HG02885 (cell line): ENCODE measurements around the gene ITPRIP.

Source experiments
- ATAC-seq: cut with Tn5 transposase; IDR thresholded peaks from one replicate; pipeline ENCODE4 v1.9.1; 2021; ENCODE audit warnings: mild to moderate bottlenecking; ENCODE audit not compliant: unreplicated experiment, poor library complexity

ITPRIP gene

GRCh38 chr10:104337985-104338735 lies at the start of gene ITPRIP:
TSS of gene ITPRIP (minus strand) at chr10:104338465. CDS start at chr10:104316051, 22,414 bp downstream.
- peak; percentile 75 for ATAC-seq

GRCh38 chr10:104387130-104387888 lies 49.0 kb upstream of the ITPRIP start:
- ATAC-seq = no peak

GRCh38 chr10:104380336-104380735 lies 42.1 kb upstream of the ITPRIP start:
- no peak for ATAC-seq

- ATAC-seq = no peak
These were observed 38.6 kb upstream of the ITPRIP start for GRCh38 chr10:104376784-104377300.

- no peak for ATAC-seq
These were observed 36.3 kb upstream of the ITPRIP start for GRCh38 chr10:104374591-104374990.

GRCh38 chr10:104371753-104372152 lies 33.5 kb upstream of the ITPRIP start:
- no peak for ATAC-seq

- ATAC-seq = no peak
These were observed 30.1 kb upstream of the ITPRIP start for GRCh38 chr10:104368381-104368780.

GRCh38 chr10:104367904-104368303 lies 29.6 kb upstream of the ITPRIP start:
- no peak for ATAC-seq

- ATAC-seq = no peak
These were observed 21.5 kb upstream of the ITPRIP start for GRCh38 chr10:104359811-104360210.

GRCh38 chr10:104353325-104354048 lies 15.2 kb upstream of the ITPRIP start, which contains the start of gene CFAP58:
TSS of gene CFAP58 (plus strand) at chr10:104353833. CDS start at chr10:104353898, 65 bp downstream.
- ATAC-seq = peak; percentile 59

- ATAC-seq = peak; percentile 22
These were observed 13.7 kb upstream of the ITPRIP start for GRCh38 chr10:104351919-104352318.

GRCh38 chr10:104351061-104351702 lies 12.9 kb upstream of the ITPRIP start:
- ATAC-seq = no peak

- ATAC-seq = peak; percentile 53
These were observed 11.9 kb upstream of the ITPRIP start for GRCh38 chr10:104350127-104350635.

GRCh38 chr10:104349623-104350126 lies 11.4 kb upstream of the ITPRIP start:
- ATAC-seq = peak; percentile 56

- ATAC-seq = no peak
These were observed 10.3 kb upstream of the ITPRIP start for GRCh38 chr10:104348601-104349000.

GRCh38 chr10:104347295-104348045 lies 9.2 kb upstream of the ITPRIP start:
- ATAC-seq = no peak

- no peak for ATAC-seq
These were observed 7.7 kb upstream of the ITPRIP start for GRCh38 chr10:104345941-104346340.

- ATAC-seq = no peak
These were observed 7.2 kb upstream of the ITPRIP start for GRCh38 chr10:104345515-104345914.

- no peak for ATAC-seq
These were observed 6.0 kb upstream of the ITPRIP start for GRCh38 chr10:104344219-104344618.
